A549 (cell line): ENCODE data around the gene LBP. TPM values are rescaled to one million over a fixed set of nuclear protein-coding genes. Genes with fewer than 3 reads are reported as not detected.

ENCODE experiments used
- ATAC-seq, 2 experiments: fragments of 200-7000 bp in 1 of 2; fragments of >200 bp in 1 of 2; cut with Nextera tagmentation in 1 of 2; cut with Tn5 transposase in 1 of 2; 3 replicates each; pipeline versions ENCODE4 v1.8.0 to v1.9.1; 2018 to 2020; ENCODE audit warnings: mild to moderate bottlenecking in 1 of 2, moderate library complexity in 1 of 2
- CTCF ChIA-PET: fragments of 300-600 bp; sonication (Branson Sonifier 250); formaldehyde crosslinking; extraction: SDS; loops from one replicate; lab custom pipeline; 2021; ENCODE audit warnings: antibody characterized with exemption, inconsistent platforms; lab: Yijun Ruan, JAX
- POLR2A ChIA-PET: fragments of 350-600 bp; formaldehyde crosslinking; extraction: SDS; loops from one replicate; lab custom pipeline; 2021; ENCODE audit warnings: antibody characterized with exemption, inconsistent platforms; lab: Yijun Ruan, JAX
- DNase-seq, 2 experiments: peaks; one replicate each; pipeline versions ENCODE4 v3.0.0 to v3.0.0-alpha.2; 2011 to 2016; ENCODE audit warnings: low read depth in 1 of 2, low spot score in 1 of 2
- FAIRE-seq: peaks from 2 replicates; lab custom pipeline; 2011; peaks lifted over from hg19 to GRCh38; lab: Jason Lieb, UNC
- H3K27ac ChIP-seq, 2 experiments: fragments of >200 bp; sonication (Bioruptor Twin); formaldehyde crosslinking; 3 replicates each; pipeline ENCODE4 v1.5.1; 2016 to 2017
- H3K4me1 ChIP-seq: fragments of >200 bp; sonication (Bioruptor Twin); formaldehyde crosslinking; 3 replicates; pipeline ENCODE4 v1.6.1; 2016
- H3K4me2 ChIP-seq: fragments of >200 bp; sonication (Bioruptor Twin); formaldehyde crosslinking; 3 replicates; pipeline ENCODE4 v1.6.1; 2016
- H3K4me3 ChIP-seq: fragments of >200 bp; sonication (Bioruptor Twin); formaldehyde crosslinking; 3 replicates; pipeline ENCODE4 v1.5.1; 2016
- H3K9me3 ChIP-seq: fragments of >200 bp; sonication (Bioruptor Twin); formaldehyde crosslinking; 3 replicates; pipeline ENCODE4 v1.6.1; 2016
- E2F6 ChIP-seq: IDR thresholded peaks from 2 replicates; pipeline ENCODE4 v1.6.1; 2012; ENCODE audit warnings: low read depth, borderline replicate concordance
- ESRRA ChIP-seq: fragments of 150-350 bp; IDR thresholded peaks from 2 replicates; pipeline ENCODE4 v1.6.1; 2014; ENCODE audit warnings: mild to moderate bottlenecking, low read length, borderline replicate concordance
- FOSB ChIP-seq: fragments of 250-450 bp; sonication (Bioruptor Pico); IDR thresholded peaks from 2 replicates; pipeline ENCODE4 v1.5.0; 2020; ENCODE audit warnings: mild to moderate bottlenecking, moderate library complexity
- FOSL2 ChIP-seq, 2 experiments: fragments of 450-650 bp in 1 of 2; fragments of >200 bp in 1 of 2; sonication (Bioruptor Twin) in 1 of 2; formaldehyde crosslinking; IDR thresholded peaks; 2 replicates each; pipeline versions ENCODE4 v1.5.0 to v1.6.1; 2016 to 2020; ENCODE audit warnings: mild to moderate bottlenecking in 1 of 2, moderate library complexity in 1 of 2
- FOXS1 ChIP-seq: fragments of 250-450 bp; sonication (Bioruptor Pico); IDR thresholded peaks from 2 replicates; pipeline ENCODE4 v1.5.0; 2020; ENCODE audit warnings: mild to moderate bottlenecking, moderate library complexity
- HOXA7 ChIP-seq: fragments of 250-450 bp; sonication (Bioruptor Pico); IDR thresholded peaks from 2 replicates; pipeline ENCODE4 v1.5.0; 2020; ENCODE audit warnings: mild to moderate bottlenecking, moderate library complexity
- HOXB5 ChIP-seq: fragments of 250-450 bp; sonication (Bioruptor Pico); IDR thresholded peaks from 2 replicates; pipeline ENCODE4 v1.5.0; 2020; ENCODE audit warnings: mild to moderate bottlenecking, moderate library complexity
- JUNB ChIP-seq: fragments of >200 bp; sonication (Bioruptor Twin); formaldehyde crosslinking; IDR thresholded peaks from 2 replicates; pipeline ENCODE4 v1.6.1; 2016
- MAFK ChIP-seq: fragments of 450-650 bp; IDR thresholded peaks from 2 replicates; pipeline ENCODE4 v1.6.1; 2014; ENCODE audit not compliant: partially characterized antibody
- MAZ ChIP-seq: fragments of 150-350 bp; IDR thresholded peaks from 2 replicates; pipeline ENCODE4 v1.6.1; 2014; ENCODE audit warnings: antibody characterized with exemption, low read depth, low read length, borderline replicate concordance
- NFE2L2 ChIP-seq: fragments of 150-350 bp; conservative IDR thresholded peaks from 2 replicates; pipeline ENCODE4 v1.6.1; 2014; ENCODE audit warnings: low read length
- RARB ChIP-seq: fragments of 250-450 bp; sonication (Bioruptor Pico); IDR thresholded peaks from 2 replicates; pipeline ENCODE4 v1.8.0; 2021; ENCODE audit warnings: mild to moderate bottlenecking, moderate library complexity
- RFX5 ChIP-seq: fragments of 450-650 bp; IDR thresholded peaks from 2 replicates; pipeline ENCODE4 v1.7.1; 2014; ENCODE audit warnings: antibody characterized with exemption, mild to moderate bottlenecking, moderate library complexity
- SREBF2 ChIP-seq: fragments of 450-650 bp; IDR thresholded peaks from 2 replicates; pipeline ENCODE4 v1.6.1; 2014; ENCODE audit warnings: mild to moderate bottlenecking, moderate library complexity
- ZC3H11A ChIP-seq: fragments of 450-650 bp; IDR thresholded peaks from 2 replicates; pipeline ENCODE4 v1.6.1; 2014; ENCODE audit warnings: antibody characterized with exemption, mild to moderate bottlenecking
- WGBS: methylation state at CpG from one replicate; pipeline ENCODE4 v1.1.6; 2017; ENCODE audit errors: missing lambda C conversion rate; 5-methylcytosine and 5-hydroxymethylcytosine counted together
- polyA plus RNA-seq, 4 experiments: library from polyadenylated mRNA; depleted of rRNA in 3 of 4; stranded (reverse); fragments of >200 nt; fragmentation: RNase III in 1 of 4; extraction: RNeasy Plus Mini Kit Qiagen cat#74134 plus additional on column Dnase treatment in 1 of 4; gene quantifications; 2 replicates in 3 of 4; 3 replicates in 1 of 4; pipeline ENCODE4 v1.2.3, GENCODE V29; 2011 to 2017
- TF ChIP-seq, protein P1 (sequence below): fragments of 150-350 bp; IDR thresholded peaks from 2 replicates; pipeline ENCODE4 v1.6.1; 2014; ENCODE audit warnings: low read depth, mild to moderate bottlenecking, low read length

LBP gene
- polyA plus RNA-seq, 2 of the 4 experiments (the other 2 are of a cell fraction): 1.3 to 2.2 TPM

DNA sequence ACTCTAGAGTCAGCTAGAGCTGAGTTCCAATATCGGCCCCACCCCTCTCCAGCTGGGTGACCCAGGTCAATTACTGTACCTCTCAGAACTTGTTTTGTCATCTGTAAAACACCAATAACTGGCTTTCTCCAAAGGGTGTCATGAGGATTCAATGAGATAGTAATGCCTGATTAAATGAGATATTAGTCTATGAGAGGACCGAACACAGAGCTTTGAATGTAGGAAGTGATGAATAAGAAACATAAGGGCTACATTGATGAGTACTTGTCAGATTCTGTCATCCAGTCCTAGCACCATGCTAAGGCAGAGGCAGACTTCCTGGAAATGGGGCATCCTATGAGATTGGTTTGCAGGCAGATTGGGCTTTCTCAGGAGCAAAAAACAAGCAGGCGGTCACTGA is 22.1 kb upstream of the LBP start:
- ATAC-seq: no peak
- H3K4me1 ChIP-seq: no peaks in the 10 kb centered on the region
- TF ChIP-seq SREBF2 (no peak), HOXB5 (CRISPR knock-in tag) (no peak)
- H3K4me3 ChIP-seq: no peak overlapping the region
- no peak overlapping the region for H3K4me2 ChIP-seq
- CTCF ChIA-PET: interaction anchor here (0.6 to 2.4 kb wide), 7 partner anchors 12 to 760 kb away, joined by 3 to 11 read pairs (median 5); no protein-coding TSS in a partner anchor
- no peak for DNase-seq
- 60% methylated on average over 3 of the region's 3 CpGs for WGBS
- no peak for FAIRE-seq
- POLR2A ChIA-PET: no interaction called here
- H3K9me3 ChIP-seq: no peaks in the 10 kb centered on the region
- no peak overlapping the region for H3K27ac ChIP-seq

DNA sequence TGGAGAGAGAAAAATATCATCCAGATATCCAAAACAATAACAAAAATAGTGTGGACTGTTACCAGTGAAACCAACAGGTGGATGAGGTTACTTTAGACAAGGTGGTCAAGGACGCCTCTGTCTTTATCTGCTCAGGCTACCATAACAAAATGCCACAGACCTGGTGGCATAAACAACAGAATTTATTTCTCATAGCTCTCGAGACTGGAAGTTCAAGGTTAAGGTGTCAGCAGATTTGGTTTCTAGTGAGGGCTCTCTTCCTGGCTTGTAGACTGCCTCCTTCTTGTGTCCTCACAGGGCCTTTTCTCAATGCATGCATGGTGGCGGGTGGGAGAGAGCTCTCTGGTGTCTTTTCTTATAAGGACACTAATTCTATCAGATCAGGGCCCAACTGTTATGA is 21.1 kb upstream of the LBP start:
- ChIA-PET POLR2A (no interaction called here), CTCF (interaction anchor here (1.1 to 2.4 kb wide), 8 partner anchors 11 to 760 kb away, joined by 3 to 11 read pairs (median 4); no protein-coding TSS in a partner anchor)
- 24% methylated on average over 3 of the region's 3 CpGs for WGBS
- no peak overlapping the region for H3K27ac ChIP-seq
- ATAC-seq (no peak), DNase-seq (no peak), FAIRE-seq (no peak)
- no peak overlapping the region for H3K4me3 ChIP-seq
- TF ChIP-seq NFE2L2 (no peak), ZC3H11A (no peak), RARB (CRISPR knock-in tag) (no peak), FOXS1 (CRISPR knock-in tag) (no peak), MAFK (no peak), ESRRA (no peak), RFX5 (no peak), JUNB (no peak)
- no peak overlapping the region for H3K4me2 ChIP-seq
- H3K9me3 ChIP-seq: no peaks in the 10 kb centered on the region
- H3K4me1 ChIP-seq: no peaks in the 10 kb centered on the region

GRCh38 chr20:38325905-38326304 is 20.4 kb upstream of the LBP start:
- CTCF ChIA-PET: interaction anchor here (1.1 to 2.4 kb wide), 7 partner anchors 11 to 761 kb away, joined by 3 to 11 read pairs (median 4); no protein-coding TSS in a partner anchor

DNA sequence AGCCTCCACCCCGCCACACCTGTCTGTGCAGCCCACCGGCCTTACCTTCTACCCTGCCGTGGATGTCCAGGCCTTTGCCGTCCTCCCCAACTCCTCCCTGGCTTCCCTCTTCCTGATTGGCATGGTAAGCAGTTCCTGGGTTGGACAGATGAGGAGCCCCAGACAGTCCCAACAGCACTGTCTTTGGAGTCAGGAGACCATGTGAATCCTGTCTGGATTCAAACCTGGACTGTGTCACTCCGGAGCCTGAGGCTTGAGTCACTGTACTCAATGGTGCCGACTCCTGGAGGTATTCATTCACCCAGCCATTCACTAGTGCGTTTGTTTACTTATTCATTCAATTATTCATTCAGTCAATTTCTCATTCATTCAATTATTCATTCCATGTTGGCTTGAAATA is 20.0 kb upstream of the LBP start:
- Histone ChIP-seq H3K4me1 (no peaks in the 10 kb centered on the region), H3K27ac (no peak overlapping the region), H3K9me3 (no peaks in the 10 kb centered on the region), H3K4me3 (no peak overlapping the region), H3K4me2 (no peak overlapping the region)
- no peak for TF ChIP-seq FOSL2 (IDR thresholded peaks at IDR 0.05)
- TF ChIP-seq FOSL2 (CRISPR knock-in tag; IDR thresholded peaks at IDR 0.05): no peak
- no peak for TF ChIP-seq HOXA7 (CRISPR knock-in tag)
- no peak for TF ChIP-seq FOSB (CRISPR knock-in tag)
- TF ChIP-seq, protein P1, sequence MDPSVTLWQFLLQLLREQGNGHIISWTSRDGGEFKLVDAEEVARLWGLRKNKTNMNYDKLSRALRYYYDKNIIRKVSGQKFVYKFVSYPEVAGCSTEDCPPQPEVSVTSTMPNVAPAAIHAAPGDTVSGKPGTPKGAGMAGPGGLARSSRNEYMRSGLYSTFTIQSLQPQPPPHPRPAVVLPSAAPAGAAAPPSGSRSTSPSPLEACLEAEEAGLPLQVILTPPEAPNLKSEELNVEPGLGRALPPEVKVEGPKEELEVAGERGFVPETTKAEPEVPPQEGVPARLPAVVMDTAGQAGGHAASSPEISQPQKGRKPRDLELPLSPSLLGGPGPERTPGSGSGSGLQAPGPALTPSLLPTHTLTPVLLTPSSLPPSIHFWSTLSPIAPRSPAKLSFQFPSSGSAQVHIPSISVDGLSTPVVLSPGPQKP: no peak
- no peak for TF ChIP-seq E2F6
- ChIA-PET POLR2A (no interaction called here), CTCF (interaction anchor here (1.3 to 2.4 kb wide), 3 partner anchors 10 to 15 kb away, joined by 3 to 7 read pairs (median 4); no protein-coding TSS in a partner anchor)
- DNase-seq (no peak), ATAC-seq (peak in 1 of 2 experiments; percentile 35; a peak in 2 of 6 replicates), FAIRE-seq (no peak)
- 47% methylated on average over 7 of the region's 7 CpGs for WGBS

More at GRCh38 chr20:38325905-38326304, 20.4 kb upstream of the LBP start:
- no peak for ATAC-seq
- no peak overlapping the region for H3K4me2 ChIP-seq
- no peak for FAIRE-seq
- no peak for TF ChIP-seq MAZ
- H3K4me3 ChIP-seq: no peak overlapping the region
- POLR2A ChIA-PET: no interaction called here
- H3K4me1 ChIP-seq: no peaks in the 10 kb centered on the region
- no peaks in the 10 kb centered on the region for H3K9me3 ChIP-seq
- no peak for DNase-seq
- 41% methylated on average over 3 of the region's 3 CpGs for WGBS
- no peak overlapping the region for H3K27ac ChIP-seq
